ENCODE results near the gene CUL5.

DNA sequence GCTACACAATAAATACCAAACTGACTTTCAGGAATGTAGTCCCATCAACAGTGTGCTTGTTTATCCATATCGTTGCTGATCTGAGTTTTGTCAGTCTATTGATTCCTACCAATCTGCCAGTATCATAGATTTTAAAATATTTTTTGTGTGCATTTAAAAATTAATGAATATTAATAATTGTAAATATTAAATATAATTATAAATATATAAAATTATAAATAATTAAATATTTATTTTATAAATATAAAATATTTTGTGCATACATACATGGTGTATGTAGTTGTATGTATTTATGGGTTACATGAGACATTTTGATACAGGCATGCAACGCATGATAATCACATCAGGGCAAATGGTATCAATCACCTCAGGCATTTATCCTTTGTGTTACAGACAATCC is 53.6 kb downstream of the CUL5 start:
- TF ChIP-seq, protein P1, sequence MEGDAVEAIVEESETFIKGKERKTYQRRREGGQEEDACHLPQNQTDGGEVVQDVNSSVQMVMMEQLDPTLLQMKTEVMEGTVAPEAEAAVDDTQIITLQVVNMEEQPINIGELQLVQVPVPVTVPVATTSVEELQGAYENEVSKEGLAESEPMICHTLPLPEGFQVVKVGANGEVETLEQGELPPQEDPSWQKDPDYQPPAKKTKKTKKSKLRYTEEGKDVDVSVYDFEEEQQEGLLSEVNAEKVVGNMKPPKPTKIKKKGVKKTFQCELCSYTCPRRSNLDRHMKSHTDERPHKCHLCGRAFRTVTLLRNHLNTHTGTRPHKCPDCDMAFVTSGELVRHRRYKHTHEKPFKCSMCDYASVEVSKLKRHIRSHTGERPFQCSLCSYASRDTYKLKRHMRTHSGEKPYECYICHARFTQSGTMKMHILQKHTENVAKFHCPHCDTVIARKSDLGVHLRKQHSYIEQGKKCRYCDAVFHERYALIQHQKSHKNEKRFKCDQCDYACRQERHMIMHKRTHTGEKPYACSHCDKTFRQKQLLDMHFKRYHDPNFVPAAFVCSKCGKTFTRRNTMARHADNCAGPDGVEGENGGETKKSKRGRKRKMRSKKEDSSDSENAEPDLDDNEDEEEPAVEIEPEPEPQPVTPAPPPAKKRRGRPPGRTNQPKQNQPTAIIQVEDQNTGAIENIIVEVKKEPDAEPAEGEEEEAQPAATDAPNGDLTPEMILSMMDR (IDR thresholded peaks at IDR 0.05): no peak
- TF ChIP-seq, protein P2, sequence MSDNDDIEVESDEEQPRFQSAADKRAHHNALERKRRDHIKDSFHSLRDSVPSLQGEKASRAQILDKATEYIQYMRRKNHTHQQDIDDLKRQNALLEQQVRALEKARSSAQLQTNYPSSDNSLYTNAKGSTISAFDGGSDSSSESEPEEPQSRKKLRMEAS (IDR thresholded peaks at IDR 0.05; ENCODE audit: low read depth): no peak
- TF ChIP-seq TCF12 (IDR thresholded peaks at IDR 0.05) (no peak), SIN3A (IDR thresholded peaks at IDR 0.05; ENCODE audit: borderline replicate concordance, low read depth, low read length) (no peak), RAD21 (IDR thresholded peaks at IDR 0.05; ENCODE audit: low read length) (no peak)
- TF ChIP-seq, protein P3, sequence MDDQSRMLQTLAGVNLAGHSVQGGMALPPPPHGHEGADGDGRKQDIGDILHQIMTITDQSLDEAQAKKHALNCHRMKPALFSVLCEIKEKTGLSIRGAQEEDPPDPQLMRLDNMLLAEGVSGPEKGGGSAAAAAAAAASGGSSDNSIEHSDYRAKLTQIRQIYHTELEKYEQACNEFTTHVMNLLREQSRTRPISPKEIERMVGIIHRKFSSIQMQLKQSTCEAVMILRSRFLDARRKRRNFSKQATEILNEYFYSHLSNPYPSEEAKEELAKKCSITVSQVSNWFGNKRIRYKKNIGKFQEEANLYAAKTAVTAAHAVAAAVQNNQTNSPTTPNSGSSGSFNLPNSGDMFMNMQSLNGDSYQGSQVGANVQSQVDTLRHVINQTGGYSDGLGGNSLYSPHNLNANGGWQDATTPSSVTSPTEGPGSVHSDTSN (IDR thresholded peaks at IDR 0.05): no peak
